HG02588 (cell line): ENCODE results near the gene ABLIM1.

Experiments
- ATAC-seq: cut with Tn5 transposase; IDR thresholded peaks from one replicate; pipeline ENCODE4 v1.9.1; 2021; ENCODE audit warnings: mild to moderate bottlenecking, moderate library complexity; ENCODE audit not compliant: unreplicated experiment

ABLIM1 gene

DNA sequence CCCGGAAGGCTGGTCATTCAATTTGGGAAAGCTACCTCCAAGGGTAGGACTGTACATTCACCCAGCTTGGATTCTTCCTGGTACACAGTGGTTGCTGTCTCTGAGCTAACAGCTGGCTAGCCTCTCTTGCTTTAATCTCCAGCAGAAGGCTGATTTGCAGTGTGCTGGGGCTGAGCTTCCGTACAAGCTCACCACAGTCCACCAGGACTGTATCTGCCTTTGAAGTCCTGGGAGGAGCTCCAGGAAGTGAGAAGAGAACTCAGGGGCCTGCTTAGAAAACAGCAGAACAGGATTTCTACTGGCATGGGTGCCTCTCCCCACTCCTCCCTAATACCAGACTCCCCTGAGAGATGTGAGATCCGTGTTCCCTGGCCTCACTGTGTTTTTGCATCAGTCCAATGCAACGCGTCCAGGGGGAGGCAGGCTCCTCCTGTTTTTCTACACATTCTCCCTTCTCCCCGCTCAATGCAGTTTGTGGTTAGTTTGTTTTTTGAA lies 260.4 kb downstream of the ABLIM1 start:
- no peak for ATAC-seq

DNA sequence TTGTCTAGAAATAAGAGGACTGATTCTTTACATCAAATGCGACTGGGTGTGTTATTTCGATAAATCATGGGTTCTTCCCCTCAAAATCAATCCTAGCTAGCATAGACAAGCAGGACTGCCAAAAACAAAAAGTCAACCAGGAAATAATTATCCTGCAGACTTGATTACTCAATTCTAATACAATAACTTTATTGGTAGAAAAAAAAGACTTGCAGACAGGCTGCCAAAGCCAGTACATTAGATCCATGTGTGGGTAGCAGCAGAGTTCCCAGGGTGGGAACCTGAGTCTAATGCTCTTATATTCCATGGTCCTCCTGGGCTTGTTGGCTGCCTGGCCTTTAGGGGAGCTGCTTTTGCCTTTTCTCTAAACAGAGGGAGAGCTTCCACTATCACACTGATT lies 261.6 kb downstream of the ABLIM1 start:
- no peak for ATAC-seq

DNA sequence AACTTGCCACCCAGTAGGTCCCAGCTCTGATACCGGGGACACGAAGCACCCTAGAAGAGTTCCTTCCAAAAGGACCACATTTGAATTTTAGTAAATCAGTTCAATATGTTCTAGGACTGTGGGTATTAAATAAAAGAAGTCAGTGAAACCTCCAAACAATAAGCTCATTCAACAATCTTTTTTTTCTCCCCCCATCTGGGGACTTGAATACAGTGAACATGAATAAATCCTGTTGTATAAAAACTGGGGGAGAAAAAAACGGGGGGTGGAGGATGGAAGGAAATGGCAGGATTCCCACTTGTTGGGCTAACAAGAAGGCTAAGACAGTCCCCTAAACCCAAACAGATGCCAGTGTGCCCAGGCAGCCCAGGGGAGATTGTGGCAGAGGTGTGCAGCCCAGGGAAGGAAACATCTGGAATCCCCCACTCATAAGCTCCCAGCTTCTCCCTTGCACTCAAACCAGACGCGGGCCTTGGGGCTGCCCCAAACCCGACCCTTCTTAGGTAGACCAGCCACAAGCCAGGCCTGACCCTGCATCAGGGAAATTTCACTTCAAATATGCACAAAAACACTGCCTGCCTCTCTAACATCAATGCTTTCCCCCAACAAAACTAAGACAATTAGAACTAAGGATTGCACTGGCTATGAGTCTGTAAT lies 262.6 kb downstream of the ABLIM1 start:
- ATAC-seq: peak; percentile 61

DNA sequence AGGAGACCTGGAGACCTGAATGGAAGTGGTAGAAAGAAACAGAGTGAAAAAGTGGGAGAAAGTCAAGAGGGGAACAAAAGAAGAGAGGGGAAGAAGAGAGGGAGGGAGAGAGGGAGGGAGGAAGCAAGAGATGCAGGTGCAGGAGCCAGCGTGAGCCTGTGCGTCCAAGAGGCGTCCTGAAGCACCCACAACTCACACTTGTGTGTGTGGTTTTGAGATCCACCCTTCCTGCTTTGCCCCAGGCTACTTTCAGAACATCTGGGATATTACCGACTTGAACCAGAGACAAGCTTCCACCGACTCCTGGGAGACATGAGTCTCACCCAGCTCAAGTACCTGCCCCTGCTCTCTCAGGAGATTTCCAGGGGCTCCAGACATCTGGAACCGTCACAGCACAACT lies 263.5 kb downstream of the ABLIM1 start:
- ATAC-seq: no peak

DNA sequence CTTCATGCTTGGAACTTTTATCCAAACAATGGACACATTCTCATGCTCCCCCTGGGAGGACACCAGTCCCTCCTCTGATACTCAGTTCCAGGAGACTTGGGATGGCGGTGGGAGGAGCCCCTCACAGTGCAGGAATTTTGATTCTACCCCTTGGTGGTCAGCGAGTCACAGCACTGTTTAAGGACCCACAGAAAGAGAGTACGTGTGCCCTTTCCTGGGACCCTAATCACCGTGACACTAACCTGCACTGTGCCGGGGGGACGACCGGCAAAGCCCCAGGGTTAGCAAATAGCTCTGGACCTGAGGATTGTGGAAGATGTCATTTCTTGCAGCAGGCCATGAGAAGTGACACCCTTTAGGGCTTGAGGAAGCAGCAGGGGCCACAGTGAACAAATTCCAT lies 264.2 kb downstream of the ABLIM1 start:
- ATAC-seq: no peak

DNA sequence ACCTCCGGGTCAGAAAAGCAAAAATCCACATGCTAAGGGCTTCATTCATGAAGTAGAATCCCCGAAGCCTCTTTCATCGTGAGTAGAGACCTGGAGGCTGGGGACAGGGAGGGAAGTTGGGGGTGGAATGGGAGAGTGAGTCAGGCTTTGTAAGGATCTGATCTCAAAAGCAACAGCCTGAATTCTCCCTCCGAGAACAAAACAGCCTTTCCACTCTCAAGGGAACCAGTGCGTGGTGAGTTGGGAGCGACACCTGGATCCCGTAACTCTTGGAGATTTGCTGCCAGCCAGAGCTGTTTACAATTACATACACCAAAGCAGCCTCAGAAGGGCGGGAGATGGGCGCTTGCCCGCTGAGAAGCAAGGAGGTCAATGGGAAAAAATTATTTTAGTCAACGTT lies 264.6 kb downstream of the ABLIM1 start:
- no peak for ATAC-seq

DNA sequence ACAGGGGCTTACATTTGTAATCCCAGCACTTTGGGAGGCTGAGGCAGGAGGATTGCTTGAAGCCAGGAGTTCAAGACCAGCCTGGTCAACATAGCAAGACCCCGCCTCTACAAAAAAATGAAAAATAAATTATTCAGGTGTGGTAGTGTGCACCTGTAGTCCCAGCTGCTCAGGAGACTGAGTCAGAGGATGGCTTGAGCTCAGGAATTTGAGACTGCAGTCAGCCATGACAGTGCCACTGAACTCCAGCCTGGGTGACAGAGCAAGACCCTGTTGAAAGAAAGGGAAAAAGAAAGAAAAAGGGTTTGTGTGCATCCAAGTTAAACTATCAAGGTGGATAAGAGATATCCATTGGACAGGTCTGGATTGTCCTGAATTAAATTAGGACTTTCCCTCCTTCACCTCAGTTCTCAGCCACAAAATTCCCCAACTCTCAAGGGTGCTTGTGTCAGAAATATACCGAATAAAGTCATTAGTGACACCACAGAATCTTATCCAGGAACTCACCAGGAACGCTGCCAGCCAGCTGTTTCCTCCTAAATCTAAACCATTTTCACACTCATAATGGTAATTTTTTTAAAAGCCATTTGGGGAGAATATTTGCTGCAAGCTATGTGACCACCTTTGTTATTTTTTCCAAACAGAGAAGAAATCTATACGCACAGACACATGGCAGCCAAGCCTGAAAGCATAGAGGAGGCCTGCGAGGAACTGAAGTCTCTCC lies 265.8 kb downstream of the ABLIM1 start:
- ATAC-seq: no peak

DNA sequence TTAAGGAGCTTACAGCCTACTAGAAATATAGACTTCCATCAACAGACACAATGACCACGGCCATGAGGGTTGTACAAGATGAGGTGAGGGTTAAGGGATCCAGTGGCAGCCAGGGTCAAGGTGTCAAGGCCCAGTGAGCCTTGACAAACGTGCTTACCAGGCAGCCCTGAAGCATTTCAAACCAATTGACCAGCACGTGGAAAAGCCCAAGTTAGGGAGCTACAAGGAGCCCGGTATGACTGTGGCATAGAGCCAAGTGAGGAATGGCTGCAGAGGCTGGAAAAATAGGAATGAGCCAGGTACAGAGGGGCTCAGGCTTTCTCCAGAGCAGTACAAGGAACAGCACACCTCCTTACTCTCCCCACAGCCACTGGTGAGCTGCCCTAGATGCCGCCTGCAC lies 266.5 kb downstream of the ABLIM1 start:
- ATAC-seq: no peak

DNA sequence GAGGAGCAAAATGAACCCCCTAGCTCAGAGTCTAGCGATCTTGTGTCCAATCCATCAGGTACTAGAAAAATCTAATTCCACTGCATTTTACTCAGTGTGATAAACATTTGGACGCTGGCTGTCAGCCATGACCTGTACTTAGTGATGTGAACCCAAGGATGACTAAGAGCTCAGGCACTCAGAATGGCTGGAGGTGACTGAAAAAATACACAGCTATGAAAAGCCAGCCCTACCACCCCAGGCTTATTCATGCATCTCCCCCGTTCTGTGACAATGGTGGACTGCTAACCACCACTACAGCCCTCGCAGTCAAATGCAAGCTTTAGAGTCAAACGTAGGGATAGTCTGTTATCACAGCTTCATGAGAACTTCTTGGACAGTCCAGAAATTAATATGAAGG lies 268.6 kb downstream of the ABLIM1 start:
- no peak for ATAC-seq

DNA sequence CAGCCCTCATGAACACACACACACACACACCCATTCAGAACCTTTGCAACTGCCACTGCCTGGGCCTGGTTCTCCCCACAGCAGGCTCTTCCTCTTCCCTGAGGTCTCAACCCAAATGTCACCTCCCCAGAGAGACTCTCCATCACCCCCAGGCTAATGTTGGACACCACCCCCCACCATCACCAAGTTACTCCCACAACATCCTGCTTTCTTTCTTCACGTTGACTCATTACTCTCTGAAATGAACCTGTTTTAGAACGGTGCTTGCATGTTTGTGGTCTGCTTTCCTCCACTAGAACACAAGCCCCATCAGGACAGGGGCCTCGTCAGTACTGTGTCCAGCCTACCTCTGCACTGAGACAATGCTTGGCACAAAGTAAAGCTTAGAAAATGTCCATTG lies 269.8 kb downstream of the ABLIM1 start:
- ATAC-seq: no peak

DNA sequence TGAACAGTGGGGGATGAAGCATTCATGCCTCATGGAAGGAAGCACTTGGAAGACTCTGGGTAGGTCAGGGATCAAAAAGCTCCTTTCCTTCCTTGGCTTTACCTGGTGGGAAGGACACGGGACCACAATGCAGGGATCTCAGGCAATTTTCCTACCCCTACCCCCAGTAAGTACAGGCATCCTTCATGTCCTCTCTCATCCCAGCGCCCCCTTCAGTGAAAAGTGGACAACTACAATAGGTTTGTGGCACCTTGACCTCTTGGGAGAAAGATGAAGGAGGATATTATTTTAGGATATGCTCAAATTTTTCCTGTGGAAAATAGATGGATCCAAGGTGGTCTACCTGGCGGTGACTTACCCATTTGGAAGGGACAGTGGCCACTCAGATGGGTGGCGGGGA lies 270.3 kb downstream of the ABLIM1 start:
- ATAC-seq: no peak

DNA sequence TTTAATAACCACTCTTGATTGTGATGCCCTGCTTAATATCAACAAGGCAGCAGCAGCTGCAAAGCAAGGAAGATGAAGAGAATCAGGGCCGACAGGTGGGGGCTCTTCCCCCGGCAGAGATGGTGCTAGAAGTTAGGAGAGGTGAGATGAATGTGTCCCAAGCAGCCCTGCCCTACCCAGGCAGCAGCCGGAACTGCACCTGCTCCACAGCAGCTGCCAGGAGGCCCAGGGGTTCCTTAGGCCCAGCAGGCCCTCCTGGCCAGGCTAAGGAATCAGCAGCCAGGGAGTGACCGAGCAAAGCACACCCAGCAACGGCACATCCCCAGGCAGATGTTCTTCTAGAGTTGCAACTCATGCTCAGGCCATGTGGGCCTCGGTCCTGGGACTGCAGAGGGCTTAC lies 271.6 kb downstream of the ABLIM1 start:
- no peak for ATAC-seq

DNA sequence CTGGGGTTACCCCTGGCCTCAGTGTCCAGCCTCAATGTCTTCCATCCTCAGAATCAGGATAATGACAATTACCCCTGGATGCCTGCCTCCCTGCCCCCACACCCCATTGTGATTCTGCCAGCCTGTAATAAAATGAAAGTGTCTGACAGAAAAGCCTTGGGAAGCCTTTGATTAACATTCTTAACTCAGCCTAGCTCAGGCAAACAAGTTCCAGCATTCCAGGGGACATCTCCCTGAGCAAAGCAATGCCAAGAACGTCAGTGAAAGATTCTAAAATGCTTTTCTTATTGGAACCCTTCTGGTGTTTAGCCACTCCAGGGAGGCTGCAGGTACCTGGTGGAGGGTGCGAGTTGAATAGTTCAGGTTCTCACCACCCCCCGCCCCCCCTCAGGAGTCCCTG lies 272.5 kb downstream of the ABLIM1 start:
- ATAC-seq: no peak

DNA sequence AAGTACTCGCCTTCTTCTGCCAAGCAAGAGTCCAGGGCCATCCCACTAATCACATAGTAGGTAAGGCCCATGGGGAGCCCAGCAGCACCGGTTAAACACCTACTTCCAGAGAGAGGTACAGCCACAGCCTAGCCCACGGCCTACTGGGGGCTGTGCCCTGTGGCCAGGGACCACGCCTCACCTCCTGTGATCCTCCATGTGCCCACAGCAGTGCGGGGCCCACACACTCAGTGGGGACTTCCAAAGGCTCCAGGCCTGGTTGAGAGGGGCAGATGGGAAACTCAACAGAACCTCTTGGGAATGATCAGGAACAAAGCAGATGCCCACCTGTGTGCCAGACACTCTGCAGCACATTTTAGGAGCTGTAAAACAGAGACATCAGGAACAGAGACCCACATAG lies 273.5 kb downstream of the ABLIM1 start:
- ATAC-seq: no peak

DNA sequence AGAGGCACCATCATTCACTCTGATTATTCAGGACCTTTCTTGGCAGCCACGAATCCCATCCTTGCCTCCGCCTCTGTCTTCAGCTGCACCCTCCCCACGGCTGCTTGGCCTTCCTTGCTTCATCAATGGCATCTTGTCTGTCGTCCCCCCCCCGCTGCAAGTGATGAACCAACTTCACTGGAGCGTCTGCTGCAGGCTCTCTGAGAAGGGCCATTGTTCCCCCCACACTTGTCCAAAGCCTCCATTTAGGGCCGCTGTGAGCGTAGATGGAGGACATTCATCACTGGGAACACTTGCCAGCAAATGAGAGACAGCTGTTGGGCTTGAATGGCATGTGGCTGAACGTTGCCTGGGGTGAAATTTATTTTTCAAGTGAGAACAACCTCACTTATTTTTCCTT lies 273.9 kb downstream of the ABLIM1 start:
- ATAC-seq: no peak
